Vagina (tissue), 2 donors: ENCODE results near the gene SCAPER.

Source experiments
- CTCF ChIP-seq, 3 experiments: fragments of 450-650 bp in 2 of 3; fragments of 200-600 bp in 1 of 3; sonication (generic) in 1 of 3; IDR thresholded peaks; one replicate each; pipeline ENCODE4 v1.5.1; 2017 to 2019; ENCODE audit warnings: antibody characterized with exemption in 3 of 3, mild to moderate bottlenecking in 2 of 3, moderate library complexity in 2 of 3
- POLR2AphosphoS5 ChIP-seq, 2 donors: sonication (generic); formaldehyde crosslinking; IDR thresholded peaks; one replicate each; pipeline ENCODE4 v1.9.0; 2017; ENCODE audit warnings: antibody characterized with exemption in 2 of 2, mild to moderate bottlenecking in 2 of 2, low read depth in 1 of 2; ENCODE audit not compliant: insufficient read depth in 1 of 2

- no peak for TF ChIP-seq POLR2AphosphoS5 (IDR thresholded peaks at IDR 0.05; ENCODE audit: insufficient read depth in 1 of 2, low read depth in 1 of 2)
- no peak for TF ChIP-seq CTCF (IDR thresholded peaks at IDR 0.05)
Observed at GRCh38 chr15:76823890-76824289, 81.2 kb downstream of the SCAPER start.
